HepG2 (cell line): ENCODE data around the gene CDK11B. TPM values are rescaled to one million over a fixed set of nuclear protein-coding genes. Genes with fewer than 3 reads are reported as not detected.

Experiments used
- BCL6 ChIP-seq: IDR thresholded peaks from 2 replicates; pipeline ENCODE4 v1.6.1; 2016; ENCODE audit warnings: missing genetic modification reagents, missing compliant biosample characterization
- EP300 ChIP-seq, 3 experiments: sonication (generic) in 1 of 3; formaldehyde crosslinking in 1 of 3; IDR thresholded peaks; 2 replicates each; pipeline versions ENCODE4 v1.5.1 to v1.6.1; 2011 to 2020; ENCODE audit warnings: low read depth in 2 of 3, low read length in 2 of 3, borderline replicate concordance in 1 of 3, improper control_type of control experiment in 1 of 3, mild to moderate bottlenecking in 1 of 3, missing genetic modification reagents in 1 of 3, moderate library complexity in 1 of 3
- HINFP ChIP-seq: sonication (generic); formaldehyde crosslinking; IDR thresholded peaks from 2 replicates; pipeline ENCODE4 v1.4.0; 2020; ENCODE audit warnings: low read depth, mild to moderate bottlenecking, missing genetic modification reagents
- HNRNPL ChIP-seq: fragments of 200-400 bp; formaldehyde crosslinking; IDR thresholded peaks from 2 replicates; pipeline ENCODE4 v1.6.1; 2017; ENCODE audit warnings: mild to moderate bottlenecking, low read depth, low read length
- HOXA3 ChIP-seq: sonication (generic); formaldehyde crosslinking; IDR thresholded peaks from 2 replicates; pipeline ENCODE4 v1.5.0; 2020; ENCODE audit warnings: missing genetic modification reagents
- KLF12 ChIP-seq: sonication (generic); formaldehyde crosslinking; IDR thresholded peaks from 2 replicates; pipeline ENCODE4 v1.4.0; 2020; ENCODE audit warnings: missing genetic modification reagents, borderline replicate concordance
- PRDM10 ChIP-seq: sonication (generic); formaldehyde crosslinking; IDR thresholded peaks from 2 replicates; pipeline ENCODE4 v1.4.0; 2020; ENCODE audit warnings: low read depth, missing genetic modification reagents
- RARA ChIP-seq: IDR thresholded peaks from 2 replicates; pipeline ENCODE4 v1.6.1; 2016; ENCODE audit warnings: missing genetic modification reagents, missing compliant biosample characterization
- SKI ChIP-seq: fragments of 450-650 bp; IDR thresholded peaks from one replicate; pipeline ENCODE4 v1.6.1; 2018; ENCODE audit warnings: mild to moderate bottlenecking; ENCODE audit not compliant: partially characterized antibody
- SMC3 ChIP-seq: IDR thresholded peaks from 2 replicates; pipeline ENCODE4 v1.6.1; 2011; ENCODE audit warnings: low read length, improper control_type of control experiment
- TEAD3 ChIP-seq: optimal IDR thresholded peaks from 2 replicates; pipeline ENCODE3; 2016; ENCODE audit warnings: borderline replicate concordance
- THAP11 ChIP-seq: IDR thresholded peaks from 2 replicates; pipeline ENCODE4 v1.6.1; 2016; ENCODE audit warnings: missing biosample characterization, missing genetic modification reagents
- ZNF354B ChIP-seq: sonication (generic); formaldehyde crosslinking; IDR thresholded peaks from 2 replicates; pipeline ENCODE4 v1.8.0; 2022; ENCODE audit warnings: mild to moderate bottlenecking, missing genetic modification reagents
- ZNF382 ChIP-seq: sonication (generic); formaldehyde crosslinking; IDR thresholded peaks from 2 replicates; pipeline ENCODE4 v1.5.0; 2020; ENCODE audit warnings: missing genetic modification reagents, mild to moderate bottlenecking, borderline replicate concordance
- ZNF460 ChIP-seq: sonication (generic); formaldehyde crosslinking; IDR thresholded peaks from 2 replicates; pipeline ENCODE4 v1.5.1; 2020; ENCODE audit warnings: missing genetic modification reagents, mild to moderate bottlenecking, borderline replicate concordance
- ZSCAN25 ChIP-seq: sonication (generic); formaldehyde crosslinking; IDR thresholded peaks from 2 replicates; pipeline ENCODE4 v1.8.0; 2022; ENCODE audit warnings: mild to moderate bottlenecking, missing genetic modification reagents
- polyA plus RNA-seq, 8 experiments: library from polyadenylated mRNA; depleted of rRNA in 3 of 8; stranded (reverse) in 7 of 8; unstranded in 1 of 8; fragments of >200 nt; fragmentation: Illumina TruSeq in 4 of 8; extraction: Trizol in 4 of 8; gene quantifications; 2 replicates each; pipeline versions ENCODE4 v1.2.1 to v1.2.3, GENCODE V29; 2011 to 2016; ENCODE audit warnings: low read depth in 4 of 8, missing spikeins in 1 of 8, mixed read lengths in 1 of 8; ENCODE audit not compliant: insufficient read depth in 1 of 8
- total RNA-seq, 5 experiments: library from RNA; depleted of rRNA; stranded (reverse); fragments of >200 nt; fragmentation: Illumina TruSeq; extraction: Trizol; gene quantifications; 2 replicates each; pipeline ENCODE4 v1.2.3, GENCODE V29; 2016; ENCODE audit warnings: low read depth in 1 of 5
- TF ChIP-seq, protein P1 (sequence below): sonication (generic); formaldehyde crosslinking; IDR thresholded peaks from 2 replicates; pipeline ENCODE4 v1.5.0; 2020; ENCODE audit warnings: missing genetic modification reagents
- TF ChIP-seq, protein P2 (sequence below), 2 experiments: sonication (generic) in 1 of 2; formaldehyde crosslinking in 1 of 2; IDR thresholded peaks; 2 replicates each; pipeline versions ENCODE4 v1.4.0 to v1.6.1; 2018 to 2020; ENCODE audit warnings: missing genetic modification reagents in 2 of 2, borderline replicate concordance in 1 of 2, low read depth in 1 of 2, mild to moderate bottlenecking in 1 of 2, missing biosample characterization in 1 of 2

CDK11B gene
- total and polyA plus RNA-seq, 2 of the 13 experiments (the other 11 are each of a cell fraction or from before 2014, with no cell fraction given) = 3.6 to 15.1 TPM

- TF ChIP-seq EP300 (IDR thresholded peaks at IDR 0.05; ENCODE audit: low read depth in 2 of 2, low read length in 2 of 2) (0 out of 4 replicates have a peak, but pooled peaks of 1 of the 2 experiments have one; percentile 18), EP300 (CRISPR knock-in tag; IDR thresholded peaks at IDR 0.05; ENCODE audit: borderline replicate concordance) (no peak), THAP11 (0 out of 2 replicates have a peak, but pooled peaks have one; percentile 13), KLF12 (CRISPR knock-in tag) (no peak), SKI (peak; percentile 71), ZNF382 (CRISPR knock-in tag) (no peak), SMC3 (no peak), ZSCAN25 (CRISPR knock-in tag) (peak; percentile 68; the same call in 1 of the 2 replicates), HNRNPL (no peak), HOXA3 (CRISPR knock-in tag) (peak; percentile 27; the same call in 1 of the 2 replicates), BCL6 (CRISPR knock-in tag) (peak; percentile 45), TEAD3 (peak; percentile 47), ZNF460 (0 out of 2 replicates have a peak, but pooled peaks have one; percentile 21), ZNF354B (CRISPR knock-in tag) (0 out of 2 replicates have a peak, but pooled peaks have one; percentile 32), HINFP (no peak), RARA (CRISPR knock-in tag) (0 out of 2 replicates have a peak, but pooled peaks have one; percentile 29), PRDM10 (CRISPR knock-in tag) (peak; percentile 73; the same call in 1 of the 2 replicates)
- TF ChIP-seq, protein P1, sequence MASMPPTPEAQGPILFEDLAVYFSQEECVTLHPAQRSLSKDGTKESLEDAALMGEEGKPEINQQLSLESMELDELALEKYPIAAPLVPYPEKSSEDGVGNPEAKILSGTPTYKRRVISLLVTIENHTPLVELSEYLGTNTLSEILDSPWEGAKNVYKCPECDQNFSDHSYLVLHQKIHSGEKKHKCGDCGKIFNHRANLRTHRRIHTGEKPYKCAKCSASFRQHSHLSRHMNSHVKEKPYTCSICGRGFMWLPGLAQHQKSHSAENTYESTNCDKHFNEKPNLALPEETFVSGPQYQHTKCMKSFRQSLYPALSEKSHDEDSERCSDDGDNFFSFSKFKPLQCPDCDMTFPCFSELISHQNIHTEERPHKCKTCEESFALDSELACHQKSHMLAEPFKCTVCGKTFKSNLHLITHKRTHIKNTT (CRISPR knock-in tag) = no peak
- TF ChIP-seq, protein P2, sequence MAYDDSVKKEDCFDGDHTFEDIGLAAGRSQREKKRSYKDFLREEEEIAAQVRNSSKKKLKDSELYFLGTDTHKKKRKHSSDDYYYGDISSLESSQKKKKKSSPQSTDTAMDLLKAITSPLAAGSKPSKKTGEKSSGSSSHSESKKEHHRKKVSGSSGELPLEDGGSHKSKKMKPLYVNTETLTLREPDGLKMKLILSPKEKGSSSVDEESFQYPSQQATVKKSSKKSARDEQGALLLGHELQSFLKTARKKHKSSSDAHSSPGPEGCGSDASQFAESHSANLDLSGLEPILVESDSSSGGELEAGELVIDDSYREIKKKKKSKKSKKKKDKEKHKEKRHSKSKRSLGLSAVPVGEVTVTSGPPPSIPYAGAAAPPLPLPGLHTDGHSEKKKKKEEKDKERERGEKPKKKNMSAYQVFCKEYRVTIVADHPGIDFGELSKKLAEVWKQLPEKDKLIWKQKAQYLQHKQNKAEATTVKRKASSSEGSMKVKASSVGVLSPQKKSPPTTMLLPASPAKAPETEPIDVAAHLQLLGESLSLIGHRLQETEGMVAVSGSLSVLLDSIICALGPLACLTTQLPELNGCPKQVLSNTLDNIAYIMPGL (CRISPR knock-in tag; IDR thresholded peaks at IDR 0.05; ENCODE audit: borderline replicate concordance in 1 of 2, low read depth in 1 of 2) = no peak
These were observed 22.1 kb upstream of the CDK11B start (continued) for GRCh38 chr1:1680912-1681273.
